GM21576 (cell line): ENCODE data around the gene KIF6.
"Not testable (repeated sequence)": the region's sequence is repeated elsewhere in the genome, so short reads cannot be mapped to it uniquely, and the experiment has no call there.

Source experiments
- ATAC-seq: cut with Tn5 transposase; IDR thresholded peaks from one replicate; pipeline ENCODE4 v1.9.1; 2021; ENCODE audit warnings: mild to moderate bottlenecking, moderate library complexity; ENCODE audit not compliant: unreplicated experiment

The KIF6 gene

GRCh38 chr6:39714802-39715201 is 10.4 kb downstream of the KIF6 start:
- no peak for ATAC-seq

GRCh38 chr6:39707962-39708683 is 17.1 kb downstream of the KIF6 start:
- ATAC-seq, result no peak

- ATAC-seq, result no peak
Observed at GRCh38 chr6:39706819-39707335, 18.3 kb downstream of the KIF6 start.

GRCh38 chr6:39702265-39702664 is 22.9 kb downstream of the KIF6 start:
- ATAC-seq, result no peak

- no peak for ATAC-seq
Observed at GRCh38 chr6:39700362-39700761, 24.8 kb downstream of the KIF6 start.

GRCh38 chr6:39698789-39699188 is 26.4 kb downstream of the KIF6 start:
- no peak for ATAC-seq

GRCh38 chr6:39696986-39697788 is 28.0 kb downstream of the KIF6 start:
- ATAC-seq, result no peak

GRCh38 chr6:39695447-39695846 is 29.8 kb downstream of the KIF6 start:
- no peak for ATAC-seq

GRCh38 chr6:39693206-39693605 is 32.0 kb downstream of the KIF6 start:
- no peak for ATAC-seq

- ATAC-seq, result no peak
Observed at GRCh38 chr6:39688494-39688893, 36.7 kb downstream of the KIF6 start.

GRCh38 chr6:39686976-39687375 is 38.2 kb downstream of the KIF6 start:
- ATAC-seq, result no peak

- ATAC-seq, result no peak
Observed at GRCh38 chr6:39685938-39686337, 39.3 kb downstream of the KIF6 start.

- ATAC-seq, result no peak
Observed at GRCh38 chr6:39685489-39685826, 39.8 kb downstream of the KIF6 start.

- no peak for ATAC-seq
Observed at GRCh38 chr6:39684790-39685488, 40.3 kb downstream of the KIF6 start.

GRCh38 chr6:39681674-39682121 is 43.5 kb downstream of the KIF6 start:
- no peak for ATAC-seq

- no peak for ATAC-seq
Observed at GRCh38 chr6:39678914-39679313, 46.3 kb downstream of the KIF6 start.

- ATAC-seq, result not testable (repeated sequence)
Observed at GRCh38 chr6:39677318-39677717, 47.9 kb downstream of the KIF6 start.

GRCh38 chr6:39670519-39670918 is 54.7 kb downstream of the KIF6 start:
- ATAC-seq, result no peak

- no peak for ATAC-seq
Observed at GRCh38 chr6:39669973-39670342, 55.2 kb downstream of the KIF6 start.

- ATAC-seq, result no peak
Observed at GRCh38 chr6:39669207-39669972, 55.8 kb downstream of the KIF6 start.
